HG03159 (cell line): Measurements from ENCODE around the gene CDS2.

Source experiments
- ATAC-seq: cut with Tn5 transposase; IDR thresholded peaks from one replicate; pipeline ENCODE4 v1.9.1; 2021; ENCODE audit warnings: mild to moderate bottlenecking, moderate library complexity; ENCODE audit not compliant: unreplicated experiment

CDS2 gene

DNA sequence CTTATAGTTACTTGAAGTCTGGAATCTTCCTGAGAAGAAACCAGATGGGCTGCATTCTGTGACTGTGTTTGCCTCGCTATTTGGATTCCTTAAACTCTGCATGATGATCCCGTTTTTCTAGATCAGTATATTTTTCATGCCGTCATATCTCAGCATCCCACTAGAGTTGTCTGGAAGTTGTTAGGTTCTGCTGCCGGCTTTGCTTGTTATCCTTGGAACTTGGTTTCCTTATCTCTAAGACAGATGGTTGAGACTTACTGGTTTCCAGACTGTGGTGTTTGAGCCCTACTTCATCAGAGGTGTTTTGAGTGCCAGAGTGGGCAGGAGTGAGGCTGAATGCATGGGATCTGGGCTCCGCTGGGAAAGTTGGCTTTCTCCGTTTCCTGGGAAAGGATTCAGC is 50.3 kb downstream of the CDS2 start:
- ATAC-seq: no peak

DNA sequence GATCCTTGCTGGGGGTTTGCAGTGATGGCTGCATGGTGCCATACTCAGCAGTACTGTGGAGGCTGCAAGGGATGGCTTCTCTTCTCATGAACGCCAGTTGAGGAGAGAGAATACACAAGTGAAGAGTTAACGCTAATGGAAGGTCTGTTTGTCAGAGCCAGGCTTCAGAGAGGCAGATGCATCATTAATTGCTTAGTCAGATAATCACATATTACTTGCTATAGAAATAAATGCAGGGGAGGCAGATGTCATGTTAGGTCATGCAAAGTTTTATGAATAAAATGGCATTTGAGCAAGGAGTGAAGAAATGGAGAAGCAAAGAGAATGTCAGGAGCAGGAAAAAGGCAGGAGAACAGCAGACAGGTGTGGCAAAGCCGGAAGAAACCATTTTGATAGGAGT is 51.2 kb downstream of the CDS2 start:
- ATAC-seq: no peak

DNA sequence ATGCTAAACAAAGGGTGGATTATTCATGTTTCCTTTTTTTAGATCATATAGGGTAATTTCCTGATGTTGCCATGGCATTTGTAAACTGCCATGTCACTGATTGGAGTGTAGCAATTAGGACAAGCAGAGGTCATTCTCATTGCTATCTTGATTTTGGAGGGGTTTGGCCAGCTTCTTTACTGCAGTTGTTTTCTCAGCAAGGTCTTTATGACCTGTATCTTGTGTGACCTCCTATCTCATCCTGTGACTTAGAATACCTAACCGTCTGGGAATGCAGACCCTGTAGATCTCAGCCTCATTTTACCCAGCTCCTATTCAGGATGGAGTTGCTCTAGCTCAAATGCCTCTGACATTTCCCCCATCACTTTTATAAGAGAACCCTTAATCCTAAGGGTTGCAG is 53.6 kb downstream of the CDS2 start:
- ATAC-seq: no peak

DNA sequence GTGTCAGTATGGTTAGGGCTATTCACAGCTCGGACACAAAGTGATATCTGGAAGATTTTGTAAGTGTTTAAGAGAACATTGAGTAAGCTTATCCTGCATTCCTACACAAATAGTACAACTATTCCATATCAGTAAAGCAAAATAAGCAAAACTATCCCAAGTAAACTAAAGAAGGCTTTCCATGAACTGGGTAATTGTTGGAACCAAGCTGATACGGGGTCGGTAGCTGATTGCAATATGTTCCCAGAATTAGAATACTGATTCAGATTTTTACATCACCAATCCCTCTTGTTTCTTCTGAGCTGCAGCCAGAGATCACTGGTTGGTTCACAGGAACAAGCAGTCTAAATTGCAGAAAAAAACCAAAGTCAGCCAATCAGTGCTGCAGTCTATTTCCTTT is 54.1 kb downstream of the CDS2 start:
- no peak for ATAC-seq

DNA sequence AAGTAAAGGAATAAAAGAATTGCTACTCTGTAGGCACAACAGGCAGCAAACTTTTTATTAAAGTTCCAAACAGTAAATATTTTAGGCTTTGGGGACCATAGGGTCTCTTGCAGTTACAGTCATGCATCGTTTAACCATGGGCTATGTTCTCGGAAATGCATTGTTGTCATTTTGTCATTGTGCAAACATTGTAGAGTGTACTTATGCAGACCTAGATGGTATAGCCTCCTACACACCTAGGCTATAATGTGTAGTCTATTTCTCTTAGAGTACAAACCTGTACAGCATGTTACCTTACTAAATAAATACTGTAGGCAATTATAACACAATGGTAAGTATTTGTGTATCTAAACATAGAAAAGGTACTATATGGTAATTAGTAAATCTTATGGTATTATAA is 54.7 kb downstream of the CDS2 start:
- ATAC-seq: no peak

DNA sequence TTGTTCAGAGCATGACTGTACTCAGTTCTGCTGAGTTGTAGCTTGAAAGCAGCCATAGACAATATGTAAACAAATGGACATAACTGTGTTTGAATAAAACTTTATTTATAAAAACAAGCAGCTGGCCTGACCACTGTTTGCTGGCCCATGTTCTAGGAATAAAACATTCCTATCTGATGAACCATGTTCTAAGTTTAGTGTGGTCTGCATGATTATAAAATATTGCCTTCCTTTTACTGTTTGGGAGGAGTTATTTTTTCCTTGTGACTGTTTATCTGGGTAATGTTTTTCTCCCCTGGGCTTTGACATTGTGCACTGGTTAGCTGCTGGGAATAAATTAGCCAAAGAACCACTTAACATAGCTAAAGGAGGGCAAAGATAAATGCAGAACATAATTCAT is 55.1 kb downstream of the CDS2 start:
- ATAC-seq: no peak

DNA sequence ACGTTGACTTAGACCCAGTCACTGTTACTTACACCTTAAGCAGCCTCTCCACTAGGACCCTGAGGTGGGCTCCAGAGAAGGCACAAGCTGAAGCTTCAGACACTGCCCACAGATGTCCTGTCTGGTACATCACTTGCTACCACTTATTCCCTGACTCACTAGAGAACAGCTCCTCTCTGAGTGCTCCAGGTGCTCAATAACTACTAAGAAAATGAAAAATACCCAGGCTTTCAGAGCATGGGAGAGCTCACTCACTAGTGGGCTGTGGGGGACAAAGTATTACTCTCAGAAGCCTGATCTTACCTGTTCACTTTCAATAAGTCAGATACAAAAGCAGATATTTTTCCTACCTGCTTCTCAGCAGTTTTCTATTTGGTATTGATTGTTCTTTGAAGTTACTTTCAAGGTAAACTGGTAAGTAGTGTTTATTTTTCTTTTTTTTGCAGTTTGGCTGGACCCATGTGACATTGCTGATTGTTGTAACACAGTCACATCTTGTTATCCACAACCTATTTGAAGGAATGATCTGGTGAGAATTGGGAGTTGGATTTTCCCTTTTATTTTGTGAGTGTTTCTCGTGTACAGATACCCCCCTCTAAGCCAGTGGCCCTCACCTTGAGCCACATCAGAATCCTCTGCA is 55.9 kb downstream of the CDS2 start:
- no peak for ATAC-seq

DNA sequence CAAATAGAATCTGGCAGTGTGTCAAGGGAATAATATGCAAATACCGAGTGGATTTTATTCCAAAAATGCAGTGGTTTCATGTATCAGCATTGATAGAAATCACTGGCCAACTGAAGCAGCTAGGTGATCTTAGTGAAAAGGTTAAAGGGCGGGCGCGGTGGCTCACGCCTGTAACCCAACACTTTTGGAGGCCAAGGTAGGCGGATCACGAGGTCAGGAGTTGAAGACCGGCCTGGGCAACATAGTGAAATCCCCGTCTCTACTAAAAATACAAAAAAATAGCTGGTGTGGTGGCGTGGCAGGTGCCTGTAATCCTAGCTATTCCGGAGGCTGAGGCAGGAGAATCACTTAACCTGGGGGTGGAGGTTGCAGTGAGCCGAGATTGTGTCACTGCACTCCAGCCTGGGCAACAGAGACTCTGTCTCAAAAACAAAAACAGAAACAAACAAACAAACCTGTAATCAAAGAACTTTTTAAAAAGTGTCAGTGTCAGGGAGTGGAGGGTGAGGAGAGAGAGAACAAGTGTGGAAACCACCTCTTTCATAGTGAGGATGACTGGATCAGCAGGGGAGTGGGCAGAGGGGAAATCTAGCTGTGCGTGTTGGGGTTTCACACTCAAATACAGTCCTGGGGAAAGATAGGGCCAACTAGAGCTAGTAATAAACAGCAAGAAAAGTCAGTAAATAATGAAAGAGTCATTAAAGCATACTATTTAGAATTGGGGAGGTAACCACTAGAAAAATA is 57.1 kb downstream of the CDS2 start:
- no peak for ATAC-seq

DNA sequence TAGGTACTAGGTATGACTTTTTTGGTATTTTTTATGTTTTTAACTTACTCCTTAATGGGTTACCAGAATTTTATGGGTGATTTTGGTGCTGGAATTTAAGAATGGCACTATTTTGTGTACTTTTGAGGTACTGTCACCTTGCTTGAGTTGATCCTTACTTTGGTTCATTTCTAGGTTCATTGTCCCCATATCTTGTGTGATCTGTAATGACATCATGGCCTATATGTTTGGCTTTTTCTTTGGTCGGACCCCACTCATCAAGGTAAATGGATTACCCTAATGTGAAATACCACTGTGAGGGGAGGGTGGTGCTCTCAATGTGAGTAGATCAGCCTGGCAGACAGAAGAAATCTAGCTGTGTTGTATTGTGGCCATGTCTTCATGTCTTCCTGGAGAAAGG is 57.9 kb downstream of the CDS2 start:
- ATAC-seq: no peak

DNA sequence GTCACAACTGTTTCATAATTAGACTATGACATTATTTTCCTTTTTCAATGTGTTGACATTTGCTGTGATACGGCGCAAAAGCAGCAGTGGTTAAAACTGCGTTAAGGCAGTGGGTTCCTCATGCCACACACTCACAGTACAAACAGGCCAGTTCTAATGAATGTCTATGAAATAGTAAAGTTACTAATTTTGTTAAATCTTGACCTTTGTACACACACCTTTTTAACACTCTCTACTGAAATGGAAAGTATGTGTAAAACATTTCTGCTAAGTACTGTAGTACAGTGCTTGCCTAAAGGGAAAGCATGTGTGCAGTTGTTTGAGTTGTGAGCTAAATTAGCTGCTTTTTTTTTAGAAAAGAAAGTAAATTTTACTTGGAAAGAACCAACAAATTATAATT is 60.3 kb downstream of the CDS2 start:
- no peak for ATAC-seq

DNA sequence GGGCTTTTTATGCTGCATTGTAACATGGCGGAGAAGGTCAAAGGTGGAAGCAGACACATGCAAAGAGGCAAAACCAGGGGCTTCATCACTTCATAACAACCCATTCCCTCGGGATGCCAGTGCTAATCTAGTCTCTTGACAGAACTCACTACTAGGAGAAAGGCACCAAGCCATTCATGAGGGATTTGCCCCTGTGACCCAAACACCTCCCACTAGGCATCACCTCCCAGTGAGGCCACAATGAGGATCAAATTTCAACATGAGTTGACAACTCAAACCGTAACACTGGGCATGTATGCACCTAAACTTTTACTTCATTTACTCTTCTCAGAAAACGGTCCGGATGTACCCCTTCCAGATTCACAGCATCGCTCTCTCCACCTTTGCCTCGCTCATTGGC is 61.9 kb downstream of the CDS2 start:
- ATAC-seq: no peak

DNA sequence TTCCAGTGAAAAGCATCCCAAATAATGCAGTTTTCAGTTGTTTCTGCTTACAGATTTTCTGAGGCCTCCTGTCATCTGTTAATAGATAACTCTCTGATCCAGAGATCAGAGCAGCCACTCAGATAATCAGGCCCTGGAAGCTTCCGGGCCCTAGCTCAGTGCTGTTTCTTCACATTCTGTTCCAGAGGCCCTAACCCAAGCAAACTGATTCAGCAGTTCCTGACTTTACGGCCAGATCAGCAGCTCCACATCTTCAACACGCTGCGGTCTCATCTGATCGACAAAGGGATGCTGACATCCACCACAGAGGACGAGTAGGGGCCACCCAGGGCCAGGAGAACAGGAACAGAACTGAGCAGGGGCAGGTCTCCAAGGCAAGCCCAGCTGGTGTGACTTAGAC is 63.1 kb downstream of the CDS2 start:
- no peak for ATAC-seq

DNA sequence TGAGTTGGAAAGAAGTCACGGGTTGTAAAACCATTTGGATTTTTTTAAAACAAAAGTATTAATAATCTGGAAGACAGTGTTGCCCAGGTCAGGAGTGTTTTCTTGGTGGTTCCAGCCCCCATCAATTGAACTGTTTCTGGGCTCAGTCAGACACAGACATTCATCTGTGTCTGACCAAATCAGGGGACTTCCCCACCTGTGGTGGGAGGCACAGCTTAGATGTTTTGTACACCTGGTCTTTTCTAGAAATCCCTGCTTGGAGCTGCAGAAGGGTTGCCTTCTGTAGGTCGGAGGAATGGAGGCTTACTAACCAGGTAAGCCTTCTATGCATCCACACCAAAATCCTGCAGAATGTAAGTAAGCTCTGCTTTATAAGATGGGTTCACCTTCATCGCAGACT is 63.6 kb downstream of the CDS2 start:
- ATAC-seq: no peak

DNA sequence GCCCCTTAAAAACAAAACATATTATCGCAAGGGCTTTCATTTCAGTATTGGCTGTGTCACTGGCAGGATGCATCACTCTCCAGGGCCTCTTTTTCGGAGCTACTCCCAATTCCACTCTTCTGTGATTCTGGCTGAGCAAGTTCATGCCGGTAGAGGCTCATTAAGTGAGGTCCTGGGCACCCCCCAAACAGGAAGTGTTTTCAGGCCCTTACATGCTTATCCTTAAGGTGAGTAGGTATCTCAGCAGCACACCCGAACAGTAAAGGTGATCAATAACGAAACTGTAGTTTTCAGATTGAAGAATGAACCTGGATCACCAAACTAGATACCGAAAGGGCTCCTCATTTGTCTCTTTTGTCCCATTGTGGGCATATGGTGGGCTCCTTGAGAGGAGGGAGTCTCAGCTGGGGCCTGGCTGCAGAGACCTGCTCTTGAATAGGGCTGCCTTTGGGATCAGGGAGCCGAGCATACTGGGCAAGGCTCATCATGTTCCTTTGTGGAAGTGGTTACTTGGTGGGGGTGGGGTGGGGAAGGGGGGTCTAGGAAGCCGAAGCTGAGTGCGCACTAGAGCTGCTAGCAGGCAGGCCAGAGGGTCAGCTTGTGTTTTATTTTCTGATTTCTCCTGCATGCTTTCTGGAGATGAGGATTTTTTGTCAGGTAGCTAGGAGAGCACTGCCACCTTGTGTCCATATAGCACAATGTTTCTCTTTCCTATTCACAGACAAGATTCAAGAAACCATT is 65.2 kb downstream of the CDS2 start:
- ATAC-seq: no peak

DNA sequence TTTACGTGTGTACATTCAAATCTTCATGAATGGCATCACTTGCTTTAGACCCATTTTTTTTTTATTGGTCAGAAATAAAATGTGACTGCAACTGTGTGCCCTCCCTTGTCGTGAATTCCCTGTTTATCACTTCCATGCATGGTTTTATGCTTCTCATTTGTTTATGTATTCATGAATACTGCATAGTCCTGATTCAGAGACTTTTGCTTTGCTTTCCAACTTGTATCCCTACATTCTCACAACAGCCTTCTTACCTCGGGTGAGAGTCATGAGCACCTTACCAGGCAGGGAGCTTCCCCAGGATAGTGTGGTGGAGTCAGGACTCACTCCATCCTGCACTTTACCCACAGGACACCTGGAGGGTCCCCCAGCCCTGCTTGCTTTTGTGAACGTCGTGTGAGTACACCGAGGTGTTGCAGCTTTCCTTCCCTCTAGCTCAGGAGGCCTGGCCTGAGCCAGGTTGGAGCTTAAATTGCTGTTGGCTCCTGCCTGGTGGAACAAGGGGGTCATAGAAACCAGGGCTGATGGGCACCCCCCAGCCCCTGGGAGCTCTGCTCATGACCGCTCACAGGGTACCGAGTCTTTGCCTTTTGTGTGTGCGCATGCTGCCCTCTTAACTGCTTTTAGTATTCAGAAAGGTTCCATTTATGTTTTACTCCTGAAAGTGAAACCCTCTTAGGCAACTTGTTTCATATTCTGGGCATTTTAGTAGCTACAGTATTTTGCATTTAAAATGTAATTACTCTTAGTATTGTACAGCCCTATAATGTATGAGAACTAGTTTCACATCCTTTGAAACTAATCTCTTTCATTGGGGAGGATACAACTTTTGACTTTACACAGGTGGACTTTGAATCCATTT is 66.0 kb downstream of the CDS2 start:
- ATAC-seq: no peak

DNA sequence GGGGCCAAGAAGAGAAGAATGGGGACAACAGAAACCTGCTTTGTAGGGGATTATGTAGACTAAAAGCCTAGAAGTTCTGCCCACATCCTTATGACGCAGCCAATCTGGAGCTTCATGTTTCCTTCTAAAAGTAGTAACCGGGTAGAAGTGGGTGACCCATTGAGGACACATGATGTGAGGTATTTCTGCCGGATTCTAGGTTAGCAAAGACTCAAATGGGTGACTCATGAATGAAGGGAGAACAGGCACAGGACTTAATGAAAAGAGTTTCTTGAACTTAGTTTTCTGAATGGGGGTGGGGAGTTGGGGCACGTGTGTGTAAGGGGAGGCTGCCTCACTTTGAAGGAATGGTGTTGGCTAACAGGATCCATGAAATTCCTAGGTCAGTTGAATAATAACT is 68.8 kb downstream of the CDS2 start:
- no peak for ATAC-seq

DNA sequence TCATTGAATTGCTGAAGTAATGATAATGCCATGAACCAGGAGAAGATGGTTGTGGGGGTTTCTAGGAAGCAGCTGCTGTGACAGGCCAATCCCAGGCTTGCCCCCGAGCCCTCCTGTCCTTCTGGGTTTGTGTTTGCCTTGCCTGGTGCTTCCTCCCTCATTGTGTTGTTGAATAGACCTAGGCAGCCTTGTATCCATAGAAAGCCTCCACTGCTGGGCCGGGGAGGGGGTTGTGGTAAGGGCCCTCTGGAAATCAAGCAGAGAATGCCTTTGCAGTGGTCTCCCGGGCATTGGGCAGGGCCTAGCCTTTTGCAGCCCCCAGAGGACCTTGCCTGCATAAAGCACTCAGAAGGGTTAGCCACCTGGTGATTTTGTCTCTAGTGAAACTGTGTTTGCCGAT is 69.3 kb downstream of the CDS2 start:
- no peak for ATAC-seq

DNA sequence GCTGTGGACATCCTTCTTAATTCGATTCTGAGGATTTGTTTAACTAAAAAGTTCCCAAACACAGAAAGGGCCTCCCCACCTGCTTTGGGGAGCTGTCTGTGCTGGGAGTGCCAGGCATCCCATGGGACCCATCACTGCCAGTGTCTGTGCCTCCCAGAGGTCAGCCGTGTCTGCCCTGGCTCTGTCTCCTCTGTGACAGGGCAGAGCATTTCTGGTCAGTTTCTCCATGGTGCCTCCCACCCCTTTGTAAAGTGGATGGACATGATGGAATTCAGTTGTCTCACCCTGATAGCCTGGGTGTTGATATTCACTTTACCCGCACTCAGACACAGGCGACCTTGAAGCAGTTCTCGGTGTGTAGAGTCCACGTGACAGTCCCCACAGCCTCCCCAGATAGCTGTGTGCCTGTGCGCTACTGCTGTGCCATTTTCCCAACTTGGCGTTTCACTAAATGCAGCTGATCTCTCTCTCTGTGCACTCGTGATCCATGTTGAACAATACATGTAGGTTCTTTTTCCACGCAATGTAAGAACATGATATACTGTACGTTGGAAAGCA is 70.5 kb downstream of the CDS2 start:
- ATAC-seq: no peak

DNA sequence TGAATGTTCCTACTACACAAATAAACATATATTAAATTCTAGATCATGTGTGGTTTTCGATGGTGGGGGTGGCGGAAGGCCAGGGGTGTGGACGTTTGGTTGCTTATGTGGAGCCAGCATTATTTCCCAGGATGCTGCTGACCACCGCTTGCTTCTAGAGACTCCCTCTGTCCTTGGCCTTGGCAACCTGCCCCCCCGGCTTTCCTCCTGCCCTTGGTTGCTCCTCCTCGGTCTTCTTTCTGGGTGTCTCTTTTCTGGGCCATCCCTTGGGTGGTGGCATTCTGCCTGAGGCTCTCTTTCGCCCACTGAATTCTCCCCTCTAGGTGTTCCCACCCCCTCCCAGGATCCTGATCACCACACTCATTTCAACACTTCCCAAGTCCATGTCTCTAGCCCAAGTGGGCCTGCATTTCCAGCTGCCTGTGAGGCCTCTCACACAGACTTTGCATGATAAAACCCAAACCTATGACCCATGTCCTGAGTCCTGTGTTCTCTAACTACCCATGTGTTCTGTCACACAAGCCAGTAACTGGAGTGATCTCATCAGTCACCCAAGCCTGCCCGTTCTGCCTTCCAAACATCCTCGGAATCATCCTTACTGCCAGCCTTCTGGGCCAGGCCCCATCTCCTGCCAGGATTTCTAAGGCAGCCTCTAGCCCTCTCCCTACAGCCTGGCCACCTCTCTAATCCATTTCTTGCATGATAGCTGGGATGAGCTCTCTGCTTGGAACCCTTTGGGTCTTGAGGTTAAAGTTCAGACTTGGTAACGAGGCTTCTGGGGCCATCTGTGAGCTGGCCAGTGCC is 71.2 kb downstream of the CDS2 start:
- no peak for ATAC-seq

DNA sequence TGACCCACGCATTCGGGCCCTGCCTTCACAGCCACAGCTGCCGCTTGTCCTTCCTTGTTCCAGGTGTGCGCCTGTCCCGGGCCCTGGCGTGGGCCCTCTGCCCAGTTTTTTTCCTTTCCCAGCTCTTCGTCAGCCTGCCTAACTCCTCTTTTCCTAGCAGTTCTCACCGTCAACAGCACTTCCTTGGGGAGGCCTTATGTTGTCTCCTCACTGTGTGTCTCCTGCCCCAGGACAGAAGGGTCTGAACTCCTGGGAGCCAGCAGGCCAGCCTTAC is 71.8 kb downstream of the CDS2 start:
- no peak for ATAC-seq
